Measurements from ENCODE around the gene TIMM50.
"Not testable (repeated sequence)": the region's sequence is repeated elsewhere in the genome, so short reads cannot be mapped to it uniquely, and the experiment has no call there.

- TF ChIP-seq, protein P1, sequence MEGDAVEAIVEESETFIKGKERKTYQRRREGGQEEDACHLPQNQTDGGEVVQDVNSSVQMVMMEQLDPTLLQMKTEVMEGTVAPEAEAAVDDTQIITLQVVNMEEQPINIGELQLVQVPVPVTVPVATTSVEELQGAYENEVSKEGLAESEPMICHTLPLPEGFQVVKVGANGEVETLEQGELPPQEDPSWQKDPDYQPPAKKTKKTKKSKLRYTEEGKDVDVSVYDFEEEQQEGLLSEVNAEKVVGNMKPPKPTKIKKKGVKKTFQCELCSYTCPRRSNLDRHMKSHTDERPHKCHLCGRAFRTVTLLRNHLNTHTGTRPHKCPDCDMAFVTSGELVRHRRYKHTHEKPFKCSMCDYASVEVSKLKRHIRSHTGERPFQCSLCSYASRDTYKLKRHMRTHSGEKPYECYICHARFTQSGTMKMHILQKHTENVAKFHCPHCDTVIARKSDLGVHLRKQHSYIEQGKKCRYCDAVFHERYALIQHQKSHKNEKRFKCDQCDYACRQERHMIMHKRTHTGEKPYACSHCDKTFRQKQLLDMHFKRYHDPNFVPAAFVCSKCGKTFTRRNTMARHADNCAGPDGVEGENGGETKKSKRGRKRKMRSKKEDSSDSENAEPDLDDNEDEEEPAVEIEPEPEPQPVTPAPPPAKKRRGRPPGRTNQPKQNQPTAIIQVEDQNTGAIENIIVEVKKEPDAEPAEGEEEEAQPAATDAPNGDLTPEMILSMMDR (IDR thresholded peaks at IDR 0.05): not testable (repeated sequence)
- TF ChIP-seq POLR2A (IDR thresholded peaks at IDR 0.05): not testable (repeated sequence)
Observed at GRCh38 chr19:39479319-39479801, 1.3 kb upstream of the TIMM50 start.

Data from lower leg skin (tissue), 3 donors.